GM10248 (cell line): ENCODE data around the gene ATOH7.
A peak's percentile ranks its signal among the peaks of the same experiment; 100 is the strongest.
"Not testable (repeated sequence)": the region's sequence is repeated elsewhere in the genome, so short reads cannot be mapped to it uniquely, and the experiment has no call there.

ENCODE experiments used
- CTCF ChIA-PET: fragments of 300-600 bp; sonication (Branson Sonifier 250); formaldehyde crosslinking; extraction: SDS; loops from one replicate; lab custom pipeline; 2021; ENCODE audit warnings: antibody characterized with exemption; lab: Yijun Ruan, JAX
- POLR2A ChIA-PET: fragments of 350-650 bp; sonication (Branson Sonifier 250); formaldehyde crosslinking; extraction: SDS; loops from one replicate; lab custom pipeline; 2020; ENCODE audit warnings: antibody characterized with exemption; lab: Yijun Ruan, JAX
- DNase-seq: peaks from one replicate; pipeline ENCODE4 v3.0.0; 2012; ENCODE audit errors: extremely low spot score
- TF ChIP-seq, protein P1 (sequence below): IDR thresholded peaks from 2 replicates; pipeline ENCODE4 v1.5.1; 2012; ENCODE audit warnings: mild to moderate bottlenecking, low read depth; ENCODE audit errors: extremely low read depth, missing control alignments, control extremely low read depth

The ATOH7 gene

DNA sequence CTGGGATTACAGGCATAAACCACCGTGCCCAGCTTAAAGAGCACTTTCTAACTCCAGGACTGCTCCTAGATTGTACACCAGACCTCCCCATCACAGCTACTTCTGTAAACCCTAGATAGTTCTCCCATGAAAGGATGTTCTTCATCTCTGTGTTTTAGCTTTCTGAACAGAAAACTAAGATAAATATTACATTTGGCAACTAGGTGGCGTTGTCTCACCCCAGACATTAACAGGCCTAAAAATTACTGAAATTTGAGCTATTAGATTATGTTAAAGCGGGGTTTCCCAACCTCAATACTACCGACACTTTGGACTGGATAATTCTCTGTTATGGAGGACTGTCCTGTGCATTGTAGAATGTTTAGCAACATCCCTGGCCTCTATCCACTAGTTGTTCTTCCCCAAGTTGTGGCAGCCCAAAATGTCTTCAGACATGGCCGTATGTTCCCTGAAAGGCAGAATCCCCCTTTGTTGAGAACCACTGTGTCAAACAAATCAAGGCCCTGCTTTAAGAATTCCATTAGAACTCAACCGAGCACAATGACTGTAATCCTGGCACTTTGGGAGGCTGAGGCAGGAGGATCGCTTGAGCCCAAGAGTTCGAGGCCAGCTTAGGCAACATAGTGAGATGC, 19.1 kb downstream of the ATOH7 start:
- DNase-seq, result peak; percentile 42
- ChIA-PET CTCF (interaction anchor here (0.8 to 7.1 kb wide), 48 partner anchors 10 to 688 kb away, joined by 3 to 97 read pairs (median 5); partner anchors contain the start of genes ATOH7 and DDX50), POLR2A (no interaction called here)
- TF ChIP-seq, protein P1, sequence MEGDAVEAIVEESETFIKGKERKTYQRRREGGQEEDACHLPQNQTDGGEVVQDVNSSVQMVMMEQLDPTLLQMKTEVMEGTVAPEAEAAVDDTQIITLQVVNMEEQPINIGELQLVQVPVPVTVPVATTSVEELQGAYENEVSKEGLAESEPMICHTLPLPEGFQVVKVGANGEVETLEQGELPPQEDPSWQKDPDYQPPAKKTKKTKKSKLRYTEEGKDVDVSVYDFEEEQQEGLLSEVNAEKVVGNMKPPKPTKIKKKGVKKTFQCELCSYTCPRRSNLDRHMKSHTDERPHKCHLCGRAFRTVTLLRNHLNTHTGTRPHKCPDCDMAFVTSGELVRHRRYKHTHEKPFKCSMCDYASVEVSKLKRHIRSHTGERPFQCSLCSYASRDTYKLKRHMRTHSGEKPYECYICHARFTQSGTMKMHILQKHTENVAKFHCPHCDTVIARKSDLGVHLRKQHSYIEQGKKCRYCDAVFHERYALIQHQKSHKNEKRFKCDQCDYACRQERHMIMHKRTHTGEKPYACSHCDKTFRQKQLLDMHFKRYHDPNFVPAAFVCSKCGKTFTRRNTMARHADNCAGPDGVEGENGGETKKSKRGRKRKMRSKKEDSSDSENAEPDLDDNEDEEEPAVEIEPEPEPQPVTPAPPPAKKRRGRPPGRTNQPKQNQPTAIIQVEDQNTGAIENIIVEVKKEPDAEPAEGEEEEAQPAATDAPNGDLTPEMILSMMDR, result peak; percentile 48

DNA sequence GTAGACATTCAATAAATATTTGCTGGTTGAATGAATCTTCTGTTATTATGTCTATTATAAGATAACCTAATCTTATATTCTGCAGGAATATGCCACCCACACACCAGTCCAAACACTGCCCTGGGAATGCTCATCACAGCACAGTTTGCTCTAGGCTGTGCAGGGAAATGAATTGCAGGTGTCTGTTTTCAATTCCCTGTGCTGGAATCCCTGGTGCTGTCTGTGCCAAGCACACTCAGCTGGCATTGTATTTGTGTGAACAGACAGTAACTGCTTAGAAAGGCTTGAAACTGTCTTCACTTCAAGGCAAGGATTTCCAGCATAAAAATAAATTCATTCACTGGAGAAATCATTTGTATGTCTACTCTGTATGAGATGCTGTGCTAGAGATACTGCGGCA, 20.2 kb downstream of the ATOH7 start:
- TF ChIP-seq, protein P1, result no peak
- no peak for DNase-seq
- POLR2A ChIA-PET, result no interaction called here
- CTCF ChIA-PET, result interaction anchor here (1.0 to 7.1 kb wide), 14 partner anchors 9 to 688 kb away, joined by 3 to 97 read pairs (median 7); partner anchors contain the start of gene ATOH7

DNA sequence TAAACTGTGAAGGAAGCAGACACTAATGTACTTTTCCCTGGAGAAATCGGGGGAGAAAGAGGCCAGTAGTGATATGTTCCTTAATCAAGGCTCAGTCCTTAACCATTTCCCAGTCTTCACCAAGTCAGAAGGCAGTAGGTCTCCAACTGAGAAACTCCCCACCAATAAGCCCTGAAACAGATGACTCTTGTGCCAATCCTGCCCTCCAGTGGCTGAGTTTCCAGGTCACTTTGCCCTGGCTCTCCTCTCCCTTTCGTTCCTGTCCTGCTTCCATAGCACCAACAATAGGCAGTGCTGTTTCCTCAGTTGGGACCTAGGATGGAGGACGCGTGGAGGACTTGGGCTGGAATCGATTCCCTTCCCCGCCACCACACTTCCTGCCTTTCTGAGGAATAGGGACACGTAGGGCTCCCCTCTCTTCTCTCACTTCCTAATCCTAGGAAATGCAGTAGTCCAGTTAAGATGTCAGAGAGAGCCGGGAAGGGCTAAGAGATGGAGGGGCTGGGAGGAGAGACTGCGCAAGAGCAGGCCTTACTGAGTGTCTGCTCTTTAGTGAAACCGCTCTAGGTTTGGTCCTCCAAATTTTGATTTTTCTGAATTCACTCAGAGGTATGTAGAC, 23.4 kb downstream of the ATOH7 start:
- ChIA-PET POLR2A (no interaction called here), CTCF (interaction anchor here (0.9 to 7.1 kb wide), 9 partner anchors 23 to 420 kb away, joined by 3 to 97 read pairs (median 10); no protein-coding TSS in a partner anchor)
- DNase-seq, result peak; percentile 45
- TF ChIP-seq, protein P1, result peak; percentile 57

DNA sequence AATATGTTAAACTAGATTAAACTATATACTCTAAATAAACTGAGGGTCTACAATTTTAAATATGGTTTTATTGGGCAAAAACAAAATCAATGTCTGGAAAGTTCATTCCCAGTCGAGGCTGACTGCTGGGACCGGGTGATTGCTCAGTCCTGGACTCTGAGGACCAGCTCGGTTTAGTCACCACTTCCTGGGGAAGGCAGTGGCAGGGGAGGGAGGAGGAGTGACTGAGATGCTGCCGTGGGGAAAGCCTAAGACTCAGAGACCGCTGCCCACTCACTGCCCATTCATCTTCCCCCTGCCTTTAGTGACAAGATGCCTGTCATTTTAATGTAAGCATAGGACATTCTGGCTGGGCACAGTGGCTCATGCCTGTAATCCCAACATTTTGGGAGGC, 29.0 kb downstream of the ATOH7 start:
- ChIA-PET POLR2A (interaction anchor here (0.7 kb wide), 1 partner anchor 7 kb away, joined by 3 read pairs; no protein-coding TSS in a partner anchor), CTCF (interaction anchor here (1.0 to 1.7 kb wide), 6 partner anchors 8 to 414 kb away, joined by 3 to 8 read pairs (median 6); no protein-coding TSS in a partner anchor)
- TF ChIP-seq, protein P1, result no peak
- DNase-seq, result no peak

DNA sequence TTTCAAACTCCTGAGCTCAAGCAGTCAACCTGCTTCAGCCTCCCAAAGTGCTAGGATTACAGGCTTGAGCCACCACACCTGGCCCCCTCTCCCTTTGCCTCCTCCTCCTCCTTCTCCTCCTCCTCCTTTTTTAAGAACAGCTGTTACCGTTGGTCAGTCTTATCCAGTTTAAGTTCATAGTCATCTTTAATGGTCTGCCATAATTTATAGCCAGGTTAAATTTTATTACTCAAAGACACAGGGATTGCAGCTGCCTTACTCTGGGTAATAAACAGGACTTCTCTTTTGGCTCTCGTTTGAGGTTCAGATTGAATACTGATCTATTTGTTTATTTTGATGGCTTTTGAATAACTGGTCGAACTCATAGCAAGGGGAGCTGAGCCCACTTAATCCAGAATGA, 35.2 kb downstream of the ATOH7 start:
- DNase-seq, result no peak

DNA sequence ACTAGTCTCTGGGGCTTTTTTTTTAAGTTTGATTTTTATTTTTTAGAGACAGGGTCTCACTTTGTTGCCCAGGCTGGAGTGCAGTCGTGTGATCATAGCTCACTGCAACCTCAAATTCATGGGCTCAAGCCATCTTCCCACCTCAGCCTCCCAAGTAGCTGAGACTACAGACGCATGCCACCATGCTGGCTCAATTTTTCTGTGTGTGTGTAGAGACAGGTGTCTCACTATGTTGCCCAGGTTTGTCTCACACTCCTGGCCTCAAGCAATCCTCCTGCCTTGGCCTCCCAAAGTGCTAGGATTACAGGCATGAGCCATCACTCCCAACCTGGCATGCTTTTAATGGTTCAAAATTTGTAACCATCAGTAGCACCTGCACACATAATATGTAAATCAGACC, 36.1 kb downstream of the ATOH7 start:
- not testable (repeated sequence) for DNase-seq
- ChIA-PET CTCF (interaction anchor here (1.1 to 1.7 kb wide), 2 partner anchors 17 to 39 kb away, joined by 3 to 7 read pairs; no protein-coding TSS in a partner anchor), POLR2A (interaction anchor here (0.7 kb wide), 1 partner anchor 35 kb away, joined by 4 read pairs; no protein-coding TSS in a partner anchor)

More for the DNA sequence above, 35.2 kb downstream of the ATOH7 start:
- TF ChIP-seq, protein P1, result no peak
- ChIA-PET POLR2A (no interaction called here), CTCF (interaction anchor here (0.7 to 1.7 kb wide), 5 partner anchors 11 to 341 kb away, joined by 3 to 7 read pairs (median 3); no protein-coding TSS in a partner anchor)
